KMS-11 (cell line): ENCODE measurements around the gene LBR.

ENCODE experiments used
- H2AFZ ChIP-seq: fragments of 200-600 bp; sonication (generic); 2 replicates; pipeline ENCODE4 v1.6.1; 2016; ENCODE audit warnings: antibody characterized with exemption, mixed run types, low read depth
- H3K27ac ChIP-seq: fragments of 200-600 bp; sonication (generic); 2 replicates; pipeline ENCODE4 v1.6.1; 2016; ENCODE audit warnings: mild to moderate bottlenecking, mixed run types
- H3K27me3 ChIP-seq: fragments of 200-600 bp; sonication (generic); 2 replicates; pipeline ENCODE4 v1.6.1; 2017; ENCODE audit warnings: mild to moderate bottlenecking, low read depth, mixed run types, moderate library complexity; ENCODE audit not compliant: insufficient read depth
- H3K36me3 ChIP-seq: fragments of 200-600 bp; sonication (generic); 2 replicates; pipeline ENCODE4 v1.6.1; 2017; ENCODE audit warnings: mild to moderate bottlenecking, mixed run types; ENCODE audit not compliant: insufficient read depth
- H3K4me1 ChIP-seq: fragments of 200-600 bp; sonication (generic); 2 replicates; pipeline ENCODE4 v1.6.1; 2016; ENCODE audit warnings: mild to moderate bottlenecking, low read depth, mixed run types; ENCODE audit not compliant: poor library complexity, severe bottlenecking
- H3K4me2 ChIP-seq: fragments of 200-600 bp; sonication (generic); 2 replicates; pipeline ENCODE4 v1.7.0; 2016; ENCODE audit warnings: mild to moderate bottlenecking, mixed run types
- H3K4me3 ChIP-seq: fragments of 200-600 bp; sonication (generic); IDR thresholded peaks from 2 replicates; pipeline ENCODE4 v1.6.1; 2017; ENCODE audit warnings: low read depth, low read length, mixed read lengths; ENCODE audit not compliant: insufficient read depth
- H3K79me2 ChIP-seq: fragments of 200-600 bp; sonication (generic); 2 replicates; pipeline ENCODE4 v1.6.1; 2016; ENCODE audit warnings: low read depth, mixed run types; ENCODE audit not compliant: insufficient read depth
- H3K9ac ChIP-seq: fragments of 200-600 bp; sonication (generic); 2 replicates; pipeline ENCODE4 v1.6.1; 2016; ENCODE audit warnings: mild to moderate bottlenecking, mixed run types
- H4K20me1 ChIP-seq: fragments of 200-600 bp; sonication (generic); 2 replicates; pipeline ENCODE4 v1.6.1; 2016; ENCODE audit warnings: mild to moderate bottlenecking, mixed run types; ENCODE audit not compliant: insufficient read depth
- TF ChIP-seq, protein P1 (sequence below): fragments of 200-600 bp; sonication (generic); conservative IDR thresholded peaks from 2 replicates; pipeline ENCODE4 v1.6.1; 2017; ENCODE audit warnings: low read depth, mild to moderate bottlenecking, antibody characterized with exemption, low read length, moderate library complexity, mixed read lengths

The LBR gene

DNA sequence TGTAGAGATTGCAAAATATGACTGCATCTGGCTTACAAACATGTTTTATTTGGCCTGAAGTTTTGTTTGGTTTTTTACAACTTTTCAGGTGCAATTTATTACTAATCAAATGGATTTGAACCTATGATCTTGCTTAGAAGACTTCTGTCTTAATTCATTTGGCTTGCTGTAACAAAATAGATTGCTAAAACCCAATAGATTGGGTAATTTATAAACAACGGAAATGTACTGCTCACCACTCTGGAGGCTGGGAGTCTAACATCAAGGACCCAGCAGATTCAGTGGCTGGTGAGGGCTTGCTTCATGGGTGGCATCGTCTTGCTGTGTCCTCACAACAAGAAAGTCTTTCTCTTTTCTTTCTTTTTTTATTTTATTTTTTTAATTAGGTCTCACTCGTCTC, 72.9 kb downstream of the LBR start:
- Histone ChIP-seq H3K27ac (no peak overlapping the region), H3K4me3 (no peak overlapping the region), H4K20me1 (no peaks in the 10 kb centered on the region), H2AFZ (no peak overlapping the region), H3K27me3 (no peaks in the 10 kb centered on the region), H3K36me3 (no peaks in the 10 kb centered on the region), H3K79me2 (no peaks in the 10 kb centered on the region), H3K4me1 (no peaks in the 10 kb centered on the region), H3K9ac (no peak overlapping the region), H3K4me2 (no peak overlapping the region)
- TF ChIP-seq, protein P1, sequence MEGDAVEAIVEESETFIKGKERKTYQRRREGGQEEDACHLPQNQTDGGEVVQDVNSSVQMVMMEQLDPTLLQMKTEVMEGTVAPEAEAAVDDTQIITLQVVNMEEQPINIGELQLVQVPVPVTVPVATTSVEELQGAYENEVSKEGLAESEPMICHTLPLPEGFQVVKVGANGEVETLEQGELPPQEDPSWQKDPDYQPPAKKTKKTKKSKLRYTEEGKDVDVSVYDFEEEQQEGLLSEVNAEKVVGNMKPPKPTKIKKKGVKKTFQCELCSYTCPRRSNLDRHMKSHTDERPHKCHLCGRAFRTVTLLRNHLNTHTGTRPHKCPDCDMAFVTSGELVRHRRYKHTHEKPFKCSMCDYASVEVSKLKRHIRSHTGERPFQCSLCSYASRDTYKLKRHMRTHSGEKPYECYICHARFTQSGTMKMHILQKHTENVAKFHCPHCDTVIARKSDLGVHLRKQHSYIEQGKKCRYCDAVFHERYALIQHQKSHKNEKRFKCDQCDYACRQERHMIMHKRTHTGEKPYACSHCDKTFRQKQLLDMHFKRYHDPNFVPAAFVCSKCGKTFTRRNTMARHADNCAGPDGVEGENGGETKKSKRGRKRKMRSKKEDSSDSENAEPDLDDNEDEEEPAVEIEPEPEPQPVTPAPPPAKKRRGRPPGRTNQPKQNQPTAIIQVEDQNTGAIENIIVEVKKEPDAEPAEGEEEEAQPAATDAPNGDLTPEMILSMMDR: no peak
